ENCODE measurements around the gene IL21R. TPM values are rescaled to one million over a fixed set of nuclear protein-coding genes. Genes with fewer than 3 reads are reported as not detected.

Gene IL21R
- total RNA-seq, 4 donors from 2014 or later: 0.15 to 0.58 (median 0.37) TPM

- no peak overlapping the region for H3K4me3 ChIP-seq (ENCODE audit: low read depth, poor library complexity, severe bottlenecking)
- intact Hi-C loops (cut with DNase I; ENCODE audit: low total_unique reads): no loop called here
- TF ChIP-seq, protein P1, sequence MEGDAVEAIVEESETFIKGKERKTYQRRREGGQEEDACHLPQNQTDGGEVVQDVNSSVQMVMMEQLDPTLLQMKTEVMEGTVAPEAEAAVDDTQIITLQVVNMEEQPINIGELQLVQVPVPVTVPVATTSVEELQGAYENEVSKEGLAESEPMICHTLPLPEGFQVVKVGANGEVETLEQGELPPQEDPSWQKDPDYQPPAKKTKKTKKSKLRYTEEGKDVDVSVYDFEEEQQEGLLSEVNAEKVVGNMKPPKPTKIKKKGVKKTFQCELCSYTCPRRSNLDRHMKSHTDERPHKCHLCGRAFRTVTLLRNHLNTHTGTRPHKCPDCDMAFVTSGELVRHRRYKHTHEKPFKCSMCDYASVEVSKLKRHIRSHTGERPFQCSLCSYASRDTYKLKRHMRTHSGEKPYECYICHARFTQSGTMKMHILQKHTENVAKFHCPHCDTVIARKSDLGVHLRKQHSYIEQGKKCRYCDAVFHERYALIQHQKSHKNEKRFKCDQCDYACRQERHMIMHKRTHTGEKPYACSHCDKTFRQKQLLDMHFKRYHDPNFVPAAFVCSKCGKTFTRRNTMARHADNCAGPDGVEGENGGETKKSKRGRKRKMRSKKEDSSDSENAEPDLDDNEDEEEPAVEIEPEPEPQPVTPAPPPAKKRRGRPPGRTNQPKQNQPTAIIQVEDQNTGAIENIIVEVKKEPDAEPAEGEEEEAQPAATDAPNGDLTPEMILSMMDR (IDR thresholded peaks at IDR 0.05): no peak
- no peak for TF ChIP-seq POLR2A (IDR thresholded peaks at IDR 0.05)
- WGBS, 2 donors: 78 to 88% methylated on average over 14 of the region's 14 CpGs
- DNase-seq (ENCODE audit: low spot score in 2 of 2): no peak
Observed at GRCh38 chr16:27498916-27499658, 97.1 kb downstream of the IL21R start.

DNA sequence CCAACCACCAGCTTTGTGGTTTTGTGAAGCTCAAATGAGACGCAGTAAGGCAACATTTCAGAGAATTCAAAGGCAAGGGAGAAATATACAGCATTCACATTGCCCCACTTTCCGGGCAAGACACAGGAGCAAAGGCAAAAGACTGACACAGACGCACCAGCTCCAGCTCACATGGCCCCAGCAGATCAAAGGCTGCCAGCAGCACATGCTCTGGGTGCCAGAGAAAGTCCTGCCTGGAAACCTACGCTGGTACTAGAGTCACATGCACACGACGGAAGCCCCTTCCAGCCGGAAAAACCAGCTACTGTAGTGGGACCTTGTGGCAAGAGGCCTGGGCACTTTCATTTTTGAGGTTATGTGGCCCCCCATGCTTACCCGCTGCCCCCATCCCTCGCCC is 97.7 kb downstream of the IL21R start:
- 79 to 88% methylated on average over 9 of the region's 9 CpGs for WGBS, 2 donors
- no peak for DNase-seq (ENCODE audit: low spot score in 2 of 2)
- TF ChIP-seq POLR2A (IDR thresholded peaks at IDR 0.05): no peak
- TF ChIP-seq, protein P1 (IDR thresholded peaks at IDR 0.05): no peak
- no peak overlapping the region for H3K4me3 ChIP-seq (ENCODE audit: low read depth, poor library complexity, severe bottlenecking)
- intact Hi-C loops (cut with DNase I; ENCODE audit: low total_unique reads): no loop called here

DNA sequence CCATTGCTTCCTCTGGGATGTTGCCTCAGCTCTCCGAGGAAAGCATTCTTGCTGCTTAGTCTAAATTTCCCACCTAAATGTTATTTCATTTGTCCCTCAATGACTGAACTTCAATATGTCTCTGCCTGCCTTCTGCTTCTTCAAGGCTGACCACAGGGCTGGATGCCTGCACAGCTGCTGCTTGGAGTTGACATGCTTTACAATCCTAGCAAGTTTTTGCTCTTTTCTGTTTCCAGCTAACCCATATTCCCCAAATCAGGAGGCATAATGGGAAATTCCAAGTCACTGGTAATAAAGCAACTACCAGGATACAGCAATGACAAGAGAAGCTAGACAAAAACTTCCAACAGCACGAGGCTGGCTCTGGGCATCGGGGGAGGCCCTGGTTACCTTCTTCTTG is 98.8 kb downstream of the IL21R start:
- 90 to 94% methylated on average over 3 of the region's 3 CpGs for WGBS, 2 donors
- DNase-seq (ENCODE audit: low spot score in 2 of 2): no peak
- no peak for TF ChIP-seq POLR2A (IDR thresholded peaks at IDR 0.05)
- TF ChIP-seq, protein P1 (IDR thresholded peaks at IDR 0.05): no peak
- no peak overlapping the region for H3K4me3 ChIP-seq (ENCODE audit: low read depth, poor library complexity, severe bottlenecking)
- intact Hi-C loops (cut with DNase I; ENCODE audit: low total_unique reads): no loop called here

Other genes starting within 250 kb of the IL21R start
- 1 to 10 TPM in 3 of 4 donors, under 1 TPM in 1; 0.84 to 4.5 (median 1.9) TPM for gene KDM8, start 198.6 kb upstream of the IL21R start, total RNA-seq
- 10 to 100 TPM; 17.3 to 29.2 (median 21.1) TPM for gene NSMCE1, start 133.4 kb upstream of the IL21R start, total RNA-seq
- gene IL4R, start 88.2 kb upstream of the IL21R start, total RNA-seq: 10 to 100 TPM; 22.3 to 35.0 (median 25.1) TPM
- gene GTF3C1, start 147.7 kb downstream of the IL21R start, total RNA-seq: 100 to 1,000 TPM; 118 to 257 (median 156) TPM
- 10 to 100 TPM; 18.5 to 33.6 (median 25.1) TPM for gene KATNIP, start 148.0 kb downstream of the IL21R start, total RNA-seq

Measured in lower leg skin (tissue), 4 donors.